ENCODE measurements around the gene STAT4.
A peak's percentile ranks its signal among the peaks of the same experiment; 100 is the strongest.

STAT4 gene

GRCh38 chr2:191150230-191150599, 579 bp downstream of the STAT4 start:
- POLR2A ChIA-PET (ENCODE audit: low non-redundant PET) = no interaction called here
- CTCF ChIA-PET = interaction anchor here (1.0 to 1.5 kb wide), 2 partner anchors 98 to 371 kb away, joined by 3 to 6 read pairs; no protein-coding TSS in a partner anchor
- TF ChIP-seq CTCF (conservative IDR thresholded peaks at IDR 0.05; ENCODE audit: low read depth) = no peak
- H3K27ac ChIP-seq = 0 out of 2 replicates have a peak overlapping the region, but pooled peaks have one; percentile 32
- DNase-seq (ENCODE audit: low spot score) = no peak

- TF ChIP-seq CTCF (conservative IDR thresholded peaks at IDR 0.05; ENCODE audit: low read depth) = no peak
- CTCF ChIA-PET = interaction anchor here (0.6 kb wide), 1 partner anchor 1411 kb away, joined by 3 read pairs; no protein-coding TSS in a partner anchor
- POLR2A ChIA-PET (ENCODE audit: low non-redundant PET) = no interaction called here
- DNase-seq (ENCODE audit: low spot score) = no peak
- H3K27ac ChIP-seq = no peak overlapping the region
Observed at GRCh38 chr2:191149391-191149790, 1.4 kb downstream of the STAT4 start.

- ChIA-PET CTCF (interaction anchor here (0.6 kb wide), 2 partner anchors 96 to 1411 kb away, joined by 3 read pairs; no protein-coding TSS in a partner anchor), POLR2A (ENCODE audit: low non-redundant PET) (no interaction called here)
- no peak overlapping the region for H3K27ac ChIP-seq
- no peak for TF ChIP-seq CTCF (conservative IDR thresholded peaks at IDR 0.05; ENCODE audit: low read depth)
- no peak for DNase-seq (ENCODE audit: low spot score)
Observed at GRCh38 chr2:191148791-191149190, 2.0 kb downstream of the STAT4 start.

GRCh38 chr2:191148281-191148680, 2.5 kb downstream of the STAT4 start:
- CTCF ChIA-PET = interaction anchor here (0.6 kb wide), 1 partner anchor 96 kb away, joined by 3 read pairs; no protein-coding TSS in a partner anchor
- no peak for DNase-seq (ENCODE audit: low spot score)
- POLR2A ChIA-PET (ENCODE audit: low non-redundant PET) = no interaction called here
- no peak overlapping the region for H3K27ac ChIP-seq
- no peak for TF ChIP-seq CTCF (conservative IDR thresholded peaks at IDR 0.05; ENCODE audit: low read depth)

GRCh38 chr2:191145769-191146471, 4.9 kb downstream of the STAT4 start:
- ChIA-PET POLR2A (ENCODE audit: low non-redundant PET) (no interaction called here), CTCF (interaction anchor here (0.9 kb wide), 1 partner anchor 93 kb away, joined by 4 read pairs; no protein-coding TSS in a partner anchor)
- no peak for TF ChIP-seq CTCF (conservative IDR thresholded peaks at IDR 0.05; ENCODE audit: low read depth)
- no peak for DNase-seq (ENCODE audit: low spot score)
- no peak overlapping the region for H3K27ac ChIP-seq

- no peak for TF ChIP-seq CTCF (conservative IDR thresholded peaks at IDR 0.05; ENCODE audit: low read depth)
- DNase-seq (ENCODE audit: low spot score) = no peak
- ChIA-PET CTCF (no interaction called here), POLR2A (ENCODE audit: low non-redundant PET) (no interaction called here)
- H3K27ac ChIP-seq = no peak overlapping the region
Observed at GRCh38 chr2:191144217-191144616, 6.6 kb downstream of the STAT4 start.
